WERI-Rb-1 (cell line): Measurements from ENCODE around the gene FLNB.
"Not testable (repeated sequence)": the region's sequence is repeated elsewhere in the genome, so short reads cannot be mapped to it uniquely, and the experiment has no call there.

ENCODE experiments used
- DNase-seq: peaks from one replicate; pipeline ENCODE4 v3.0.0-alpha.2; 2020
- H3K27ac ChIP-seq: fragments of 250-450 bp; sonication (Bioruptor Pico); 2 replicates; pipeline ENCODE4 v1.5.1; 2020; ENCODE audit warnings: mild to moderate bottlenecking, moderate library complexity
- H3K27me3 ChIP-seq: fragments of 250-450 bp; sonication (Bioruptor Pico); 2 replicates; pipeline ENCODE4 v1.5.1; 2021; ENCODE audit warnings: mild to moderate bottlenecking, low read depth, moderate library complexity; ENCODE audit not compliant: insufficient read depth, severe bottlenecking
- H3K36me3 ChIP-seq: fragments of 250-450 bp; sonication (Bioruptor Pico); 2 replicates; pipeline ENCODE4 v1.5.1; 2020; ENCODE audit warnings: mild to moderate bottlenecking, moderate library complexity
- H3K4me3 ChIP-seq: 2 replicates; pipeline ENCODE4 v1.5.1; 2011; ENCODE audit warnings: low read depth, mild to moderate bottlenecking, control low read depth, low read length
- H3K9me3 ChIP-seq: fragments of 250-450 bp; sonication (Bioruptor Pico); 2 replicates; pipeline ENCODE4 v1.5.1; 2021; ENCODE audit warnings: mild to moderate bottlenecking, moderate library complexity; ENCODE audit not compliant: severe bottlenecking
- CTCF ChIP-seq: IDR thresholded peaks from 2 replicates; pipeline ENCODE4 v1.5.1; 2011; ENCODE audit warnings: low read depth, mild to moderate bottlenecking, control low read depth, inconsistent platforms, low read length

The FLNB gene

GRCh38 chr3:58198804-58199203, 190.6 kb downstream of the FLNB start:
- Histone ChIP-seq H3K36me3 (no peaks in the 10 kb centered on the region), H3K4me3 (no peak overlapping the region), H3K27ac (no peak overlapping the region), H3K27me3 (no peaks in the 10 kb centered on the region), H3K9me3 (peaks cover 3% of the 10 kb centered on the region)
- no peak for TF ChIP-seq CTCF
- no peak for DNase-seq

- peaks cover 3% of the 10 kb centered on the region for H3K9me3 ChIP-seq
- H3K27me3 ChIP-seq: no peaks in the 10 kb centered on the region
- no peak for TF ChIP-seq CTCF
- no peak for DNase-seq
- H3K27ac ChIP-seq: no peak overlapping the region
- no peak overlapping the region for H3K4me3 ChIP-seq
- no peaks in the 10 kb centered on the region for H3K36me3 ChIP-seq
Observed at GRCh38 chr3:58200121-58200709, 192.0 kb downstream of the FLNB start.

GRCh38 chr3:58200846-58201355, 192.7 kb downstream of the FLNB start:
- TF ChIP-seq CTCF: no peak
- no peak for DNase-seq
- Histone ChIP-seq H3K4me3 (no peak overlapping the region), H3K9me3 (peaks cover 3% of the 10 kb centered on the region), H3K36me3 (no peaks in the 10 kb centered on the region), H3K27me3 (no peaks in the 10 kb centered on the region), H3K27ac (no peak overlapping the region)

- not testable (repeated sequence) for DNase-seq, H3K27me3 ChIP-seq, H3K36me3 ChIP-seq, H3K4me3 ChIP-seq, H3K27ac ChIP-seq, H3K9me3 ChIP-seq
Observed at GRCh38 chr3:58201451-58201850, 193.2 kb downstream of the FLNB start.

- H3K36me3 ChIP-seq: no peaks in the 10 kb centered on the region
- H3K27ac ChIP-seq: no peak overlapping the region
- no peak overlapping the region for H3K4me3 ChIP-seq
- DNase-seq: peak; percentile 28
- no peaks in the 10 kb centered on the region for H3K27me3 ChIP-seq
- H3K9me3 ChIP-seq: peaks cover 3% of the 10 kb centered on the region
- no peak for TF ChIP-seq CTCF
Observed at GRCh38 chr3:58202917-58203360, 194.7 kb downstream of the FLNB start.

GRCh38 chr3:58203541-58203940, 195.3 kb downstream of the FLNB start:
- Histone ChIP-seq H3K27ac (no peak overlapping the region), H3K36me3 (no peaks in the 10 kb centered on the region), H3K9me3 (peaks cover 3% of the 10 kb centered on the region), H3K27me3 (no peaks in the 10 kb centered on the region), H3K4me3 (no peak overlapping the region)
- no peak for TF ChIP-seq CTCF
- DNase-seq: no peak
